Erythroblast (primary cell): ENCODE results near the gene TOE1.

Experiments
- GATA1 ChIP-seq: IDR thresholded peaks from 2 replicates; pipeline ENCODE4 v1.6.1; 2011; ENCODE audit warnings: low read depth, mild to moderate bottlenecking, control low read depth, low read length, moderate library complexity
- POLR2A ChIP-seq: IDR thresholded peaks from 2 replicates; pipeline ENCODE4 v1.6.1; 2011; ENCODE audit warnings: mild to moderate bottlenecking, low read length

DNA sequence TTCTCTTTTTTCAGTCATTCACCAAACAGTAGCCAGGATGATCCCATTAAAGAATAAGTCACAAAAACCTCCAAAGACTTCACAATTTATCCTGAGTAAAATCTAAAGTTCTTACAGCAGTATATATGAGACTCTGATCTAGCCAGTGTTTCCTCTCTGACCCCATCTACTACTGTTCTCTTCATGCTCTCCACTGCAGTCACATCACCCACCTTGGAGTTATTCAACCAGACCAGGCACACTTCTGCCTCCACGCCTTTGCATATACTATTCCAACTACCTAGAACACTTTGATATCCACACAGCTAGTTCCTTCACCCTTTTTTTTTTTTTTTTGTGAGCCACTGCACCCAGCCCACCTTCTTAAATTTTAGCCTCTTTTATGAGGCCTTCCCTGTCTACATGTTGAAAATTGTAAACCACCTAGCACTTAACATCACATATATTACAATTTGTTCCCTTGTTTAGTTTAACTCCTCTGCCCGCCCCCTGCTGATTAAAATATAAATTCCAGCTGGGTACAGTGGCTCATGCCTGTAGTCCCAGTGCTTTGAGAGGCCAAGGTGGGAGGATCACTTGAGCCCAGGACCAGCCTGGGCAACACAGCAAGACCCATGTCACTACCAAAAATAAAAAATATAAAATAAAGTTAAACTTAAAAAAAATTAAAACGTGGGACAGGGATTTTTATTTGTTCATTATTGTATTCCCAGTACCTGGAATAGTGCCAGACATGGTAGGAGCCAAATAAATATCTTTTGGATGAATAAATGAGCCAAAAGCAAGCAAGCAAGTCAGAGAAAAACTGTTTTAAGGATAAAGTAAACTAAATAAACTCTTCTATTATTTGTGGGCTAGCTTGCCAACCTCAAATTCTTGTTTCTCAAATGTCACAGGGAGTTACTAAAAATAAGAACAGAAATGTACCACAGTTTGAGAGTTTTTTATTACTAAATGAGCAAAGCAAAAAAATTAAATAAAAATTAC lies 35.4 kb downstream of the TOE1 start:
- TF ChIP-seq POLR2A (no peak), GATA1 (no peak)
